ENCODE data around the gene KCNH2. TPM values are rescaled to one million over a fixed set of nuclear protein-coding genes. Genes with fewer than 3 reads are reported as not detected.

KCNH2 gene
- total RNA-seq, 6 experiments from 2014 or later: not detected

DNA sequence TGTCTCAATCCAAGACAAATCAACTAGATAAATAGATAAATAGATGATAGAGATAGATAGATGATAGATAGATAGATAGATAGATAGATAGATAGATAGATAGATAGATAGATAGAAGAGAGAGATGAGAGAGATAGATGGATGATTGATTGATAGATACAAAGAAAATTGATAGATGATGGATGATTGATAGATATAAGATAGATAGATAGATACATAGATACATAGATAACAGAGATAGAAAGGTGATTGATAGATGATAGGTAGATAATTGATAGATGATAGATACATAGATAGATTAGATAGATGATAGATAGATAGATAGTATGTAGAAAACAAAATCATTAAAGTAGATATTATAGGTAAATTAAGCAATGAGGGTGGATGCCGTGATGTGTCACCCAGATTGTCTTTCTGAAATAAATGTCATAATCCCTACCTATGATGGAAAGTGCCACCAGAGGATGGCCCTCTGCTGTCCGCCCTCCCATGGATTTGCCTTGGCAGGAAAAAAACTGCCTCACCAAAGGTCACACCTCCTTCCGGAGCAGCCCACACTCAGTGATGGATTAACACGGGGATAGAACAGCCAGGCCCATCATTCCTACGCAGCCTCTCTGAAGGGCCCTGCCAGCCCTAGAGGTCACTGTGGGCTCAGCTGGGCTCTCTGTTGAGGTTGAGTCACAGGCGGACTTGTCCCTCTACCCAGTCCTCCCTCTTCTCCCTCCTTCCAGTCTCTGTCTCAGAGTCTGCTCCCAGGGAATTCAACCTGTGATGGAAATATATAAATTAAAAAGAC lies 50.8 kb downstream of the KCNH2 start:
- peaks cover 12% of the 10 kb centered on the region for H3K27me3 Mint-ChIP-seq (ENCODE audit: insufficient read depth)
- no peak overlapping the region for H3K27ac Mint-ChIP-seq
- H3K4me1 Mint-ChIP-seq (ENCODE audit: low read depth): no peaks in the 10 kb centered on the region
- no peak for DNase-seq
- TF ChIP-seq, protein P1, sequence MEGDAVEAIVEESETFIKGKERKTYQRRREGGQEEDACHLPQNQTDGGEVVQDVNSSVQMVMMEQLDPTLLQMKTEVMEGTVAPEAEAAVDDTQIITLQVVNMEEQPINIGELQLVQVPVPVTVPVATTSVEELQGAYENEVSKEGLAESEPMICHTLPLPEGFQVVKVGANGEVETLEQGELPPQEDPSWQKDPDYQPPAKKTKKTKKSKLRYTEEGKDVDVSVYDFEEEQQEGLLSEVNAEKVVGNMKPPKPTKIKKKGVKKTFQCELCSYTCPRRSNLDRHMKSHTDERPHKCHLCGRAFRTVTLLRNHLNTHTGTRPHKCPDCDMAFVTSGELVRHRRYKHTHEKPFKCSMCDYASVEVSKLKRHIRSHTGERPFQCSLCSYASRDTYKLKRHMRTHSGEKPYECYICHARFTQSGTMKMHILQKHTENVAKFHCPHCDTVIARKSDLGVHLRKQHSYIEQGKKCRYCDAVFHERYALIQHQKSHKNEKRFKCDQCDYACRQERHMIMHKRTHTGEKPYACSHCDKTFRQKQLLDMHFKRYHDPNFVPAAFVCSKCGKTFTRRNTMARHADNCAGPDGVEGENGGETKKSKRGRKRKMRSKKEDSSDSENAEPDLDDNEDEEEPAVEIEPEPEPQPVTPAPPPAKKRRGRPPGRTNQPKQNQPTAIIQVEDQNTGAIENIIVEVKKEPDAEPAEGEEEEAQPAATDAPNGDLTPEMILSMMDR (IDR thresholded peaks at IDR 0.05): no peak
- no peaks in the 10 kb centered on the region for H3K9me3 Mint-ChIP-seq
- H3K36me3 Mint-ChIP-seq (ENCODE audit: low read depth): no peaks in the 10 kb centered on the region
- H3K4me3 Mint-ChIP-seq: no peak overlapping the region

DNA sequence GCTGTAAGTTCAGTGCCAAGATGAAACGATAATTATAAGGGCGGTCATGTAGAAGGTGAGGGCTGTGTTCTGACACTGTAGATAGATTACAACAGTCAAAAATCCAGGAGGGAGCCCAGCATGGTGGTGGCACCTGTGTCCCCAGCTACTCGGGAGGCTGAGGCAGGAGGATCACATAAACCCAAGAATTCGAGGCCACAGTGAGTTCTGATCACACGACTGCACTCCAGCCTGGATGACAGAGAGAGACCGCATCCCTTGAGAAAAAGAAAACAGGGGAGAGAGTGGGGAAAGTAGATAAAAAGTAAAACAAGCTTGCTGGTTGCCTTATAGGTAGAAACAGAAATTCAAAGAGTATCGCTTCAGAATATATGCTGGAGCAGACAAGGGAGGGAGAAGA lies 52.1 kb downstream of the KCNH2 start:
- Mint-ChIP-seq H3K9me3 (no peaks in the 10 kb centered on the region), H3K4me1 (ENCODE audit: low read depth) (no peaks in the 10 kb centered on the region), H3K4me3 (no peak overlapping the region), H3K27me3 (ENCODE audit: insufficient read depth) (peaks cover 14% of the 10 kb centered on the region), H3K36me3 (ENCODE audit: low read depth) (no peaks in the 10 kb centered on the region), H3K27ac (no peak overlapping the region)
- TF ChIP-seq, protein P1 (IDR thresholded peaks at IDR 0.05): no peak
- no peak for DNase-seq

DNA sequence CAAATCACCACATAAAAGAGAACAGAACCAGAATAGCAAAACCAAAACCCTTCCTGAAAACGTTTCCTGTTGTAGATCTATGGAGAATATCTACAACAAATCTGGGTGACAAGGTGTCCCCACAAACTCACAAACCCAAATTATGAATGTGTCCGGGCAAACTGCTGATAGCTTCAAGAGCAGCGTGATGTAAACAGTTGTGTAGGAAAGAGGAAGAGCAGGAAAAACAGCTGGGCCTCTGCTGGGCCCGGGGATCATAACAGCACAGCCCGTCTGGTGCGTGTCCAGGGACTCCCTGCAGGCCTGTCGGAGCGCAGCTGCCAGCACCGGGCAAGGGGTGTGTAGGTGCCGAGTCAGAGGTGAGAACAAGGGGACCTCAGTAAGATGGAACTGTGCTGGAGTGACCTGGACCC lies 53.7 kb downstream of the KCNH2 start:
- no peak for DNase-seq
- no peak overlapping the region for H3K4me3 Mint-ChIP-seq
- no peak overlapping the region for H3K27ac Mint-ChIP-seq
- peaks cover 24% of the 10 kb centered on the region for H3K27me3 Mint-ChIP-seq (ENCODE audit: insufficient read depth)
- no peaks in the 10 kb centered on the region for H3K9me3 Mint-ChIP-seq
- TF ChIP-seq, protein P1 (IDR thresholded peaks at IDR 0.05): no peak
- no peaks in the 10 kb centered on the region for H3K36me3 Mint-ChIP-seq (ENCODE audit: low read depth)
- no peaks in the 10 kb centered on the region for H3K4me1 Mint-ChIP-seq (ENCODE audit: low read depth)

DNA sequence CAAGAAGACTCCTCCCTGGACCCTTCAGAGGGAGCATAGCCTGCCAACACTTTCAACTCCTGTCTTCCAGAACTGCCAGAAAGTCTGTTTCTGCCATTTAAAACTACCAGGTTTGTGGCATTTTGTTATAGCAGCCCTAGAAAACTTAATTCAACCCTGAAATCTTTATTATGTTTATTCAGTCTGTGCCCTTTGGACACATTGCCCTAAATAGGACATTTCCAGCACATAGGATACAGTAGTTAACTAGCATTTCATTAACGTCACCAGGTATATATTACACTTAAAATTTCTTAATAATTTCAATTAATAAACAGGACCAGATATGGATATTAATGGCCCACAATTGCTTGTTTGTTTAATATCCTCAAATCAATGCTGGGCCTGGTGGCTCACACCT lies 54.3 kb downstream of the KCNH2 start:
- Mint-ChIP-seq H3K9me3 (no peaks in the 10 kb centered on the region), H3K4me1 (ENCODE audit: low read depth) (no peaks in the 10 kb centered on the region), H3K27ac (no peak overlapping the region), H3K4me3 (no peak overlapping the region), H3K27me3 (ENCODE audit: insufficient read depth) (peaks cover 27% of the 10 kb centered on the region), H3K36me3 (ENCODE audit: low read depth) (no peaks in the 10 kb centered on the region)
- TF ChIP-seq, protein P1 (IDR thresholded peaks at IDR 0.05): no peak
- DNase-seq: no peak

DNA sequence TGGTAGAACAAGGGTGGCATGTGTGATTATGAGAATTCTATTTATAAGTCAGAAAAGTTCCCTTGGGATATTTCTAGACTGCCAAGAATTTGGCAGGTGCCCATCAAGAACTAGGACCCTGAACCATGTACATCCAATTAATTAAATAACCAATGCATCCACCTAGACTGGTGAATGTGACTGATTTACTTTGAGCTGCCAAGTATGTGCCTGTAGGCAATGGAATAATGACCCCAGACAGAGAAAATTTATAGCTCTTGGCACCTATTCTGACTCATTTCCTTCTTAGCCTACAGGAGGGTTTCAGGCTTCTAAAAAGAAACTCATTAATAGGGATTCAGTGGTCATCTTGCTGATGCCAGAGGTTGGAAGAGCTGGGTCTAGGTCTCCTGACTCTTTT lies 54.9 kb downstream of the KCNH2 start:
- no peak overlapping the region for H3K27ac Mint-ChIP-seq
- H3K36me3 Mint-ChIP-seq (ENCODE audit: low read depth): no peaks in the 10 kb centered on the region
- H3K9me3 Mint-ChIP-seq: no peaks in the 10 kb centered on the region
- DNase-seq: no peak
- TF ChIP-seq, protein P1 (IDR thresholded peaks at IDR 0.05): no peak
- no peaks in the 10 kb centered on the region for H3K4me1 Mint-ChIP-seq (ENCODE audit: low read depth)
- H3K27me3 Mint-ChIP-seq (ENCODE audit: insufficient read depth): peaks cover 33% of the 10 kb centered on the region
- H3K4me3 Mint-ChIP-seq: no peak overlapping the region

Data from HFFc6 (cell line).